ENCODE measurements around the gene S100A10. TPM values are rescaled to one million over a fixed set of nuclear protein-coding genes. Genes with fewer than 3 reads are reported as not detected.

S100A10 gene
- total and polyA plus RNA-seq, 2 experiments from 2014 or later, result 408 to 3,367 TPM

DNA sequence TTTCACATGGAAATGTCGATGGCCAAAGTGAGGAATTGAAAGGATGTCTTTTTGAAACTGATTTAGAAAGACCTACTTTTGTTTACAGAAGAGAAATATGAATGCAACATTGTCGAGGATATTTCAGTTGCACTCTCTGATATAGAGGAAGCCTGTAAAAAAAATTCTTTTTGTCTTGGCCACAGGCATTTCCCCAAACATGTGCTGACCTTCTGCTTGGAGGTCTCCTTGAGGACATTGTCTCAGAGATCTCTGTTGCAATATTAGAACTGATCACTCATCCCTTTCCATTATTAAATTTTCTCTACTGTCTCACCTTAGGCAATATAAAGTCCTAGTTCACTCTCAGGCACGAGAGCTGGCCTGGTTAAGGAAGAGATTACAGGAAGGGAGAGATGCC lies 27.2 kb upstream of the S100A10 start:
- H3K27ac ChIP-seq, result no peak overlapping the region
- H2AFZ ChIP-seq, result no peak overlapping the region
- H3K9me2 ChIP-seq (replicated peaks; ENCODE audit: insufficient read depth), result no peaks in the 10 kb centered on the region
- no peaks in the 10 kb centered on the region for H3K79me2 ChIP-seq
- no peaks in the 10 kb centered on the region for H3K9me3 ChIP-seq (ENCODE audit: low read depth)
- no peaks in the 10 kb centered on the region for H3K27me3 ChIP-seq
- WGBS (ENCODE audit: low lambda C conversion rate, missing lambda C conversion rate), result 72% methylated on average over 3 of the region's 3 CpGs
- H3K4me3 ChIP-seq, result no peak overlapping the region
- no peaks in the 10 kb centered on the region for H4K20me1 ChIP-seq (ENCODE audit: insufficient read depth, poor library complexity, severe bottlenecking)
- no peaks in the 10 kb centered on the region for H3K4me1 ChIP-seq (ENCODE audit: insufficient read depth)
- no peaks in the 10 kb centered on the region for H3K36me3 ChIP-seq (replicated peaks; ENCODE audit: insufficient read depth, low read depth)
- H3K4me2 ChIP-seq, result no peak overlapping the region
- DNase-seq (ENCODE audit: low spot score), result no peak
- TF ChIP-seq EZH2phosphoT487 (IDR thresholded peaks at IDR 0.05; ENCODE audit: low read depth, severe bottlenecking, unreplicated experiment) (no peak), EZH2 (IDR thresholded peaks at IDR 0.05; ENCODE audit: borderline replicate concordance) (no peak)
- TF ChIP-seq, protein P1, sequence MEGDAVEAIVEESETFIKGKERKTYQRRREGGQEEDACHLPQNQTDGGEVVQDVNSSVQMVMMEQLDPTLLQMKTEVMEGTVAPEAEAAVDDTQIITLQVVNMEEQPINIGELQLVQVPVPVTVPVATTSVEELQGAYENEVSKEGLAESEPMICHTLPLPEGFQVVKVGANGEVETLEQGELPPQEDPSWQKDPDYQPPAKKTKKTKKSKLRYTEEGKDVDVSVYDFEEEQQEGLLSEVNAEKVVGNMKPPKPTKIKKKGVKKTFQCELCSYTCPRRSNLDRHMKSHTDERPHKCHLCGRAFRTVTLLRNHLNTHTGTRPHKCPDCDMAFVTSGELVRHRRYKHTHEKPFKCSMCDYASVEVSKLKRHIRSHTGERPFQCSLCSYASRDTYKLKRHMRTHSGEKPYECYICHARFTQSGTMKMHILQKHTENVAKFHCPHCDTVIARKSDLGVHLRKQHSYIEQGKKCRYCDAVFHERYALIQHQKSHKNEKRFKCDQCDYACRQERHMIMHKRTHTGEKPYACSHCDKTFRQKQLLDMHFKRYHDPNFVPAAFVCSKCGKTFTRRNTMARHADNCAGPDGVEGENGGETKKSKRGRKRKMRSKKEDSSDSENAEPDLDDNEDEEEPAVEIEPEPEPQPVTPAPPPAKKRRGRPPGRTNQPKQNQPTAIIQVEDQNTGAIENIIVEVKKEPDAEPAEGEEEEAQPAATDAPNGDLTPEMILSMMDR (IDR thresholded peaks at IDR 0.05; ENCODE audit: poor library complexity), result no peak

DNA sequence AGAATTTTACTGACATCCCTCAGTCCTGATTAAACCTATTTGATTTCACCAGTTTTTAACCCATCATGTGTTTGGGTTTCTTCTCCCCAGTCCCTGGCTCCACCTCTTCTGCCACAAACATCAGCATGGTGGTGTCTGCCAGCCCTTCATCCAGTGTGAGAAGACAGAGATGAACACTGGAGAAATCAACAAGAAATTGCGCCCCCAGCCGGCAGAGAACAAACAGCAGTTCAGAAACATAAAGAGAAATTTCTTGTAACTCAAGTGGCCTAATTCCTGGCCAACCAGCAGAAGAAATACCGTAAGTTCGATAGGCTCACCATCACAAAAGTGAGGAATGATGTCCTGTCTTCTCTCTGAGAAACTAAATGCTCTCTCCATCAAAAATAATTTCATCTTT lies 24.9 kb upstream of the S100A10 start:
- no peaks in the 10 kb centered on the region for H3K9me3 ChIP-seq (ENCODE audit: low read depth)
- no peaks in the 10 kb centered on the region for H3K4me1 ChIP-seq (ENCODE audit: insufficient read depth)
- DNase-seq (ENCODE audit: low spot score), result no peak
- no peaks in the 10 kb centered on the region for H3K27me3 ChIP-seq
- H3K4me3 ChIP-seq, result no peak overlapping the region
- H4K20me1 ChIP-seq (ENCODE audit: insufficient read depth, poor library complexity, severe bottlenecking), result no peaks in the 10 kb centered on the region
- TF ChIP-seq, protein P1 (IDR thresholded peaks at IDR 0.05; ENCODE audit: poor library complexity), result peak; percentile 20
- TF ChIP-seq EZH2phosphoT487 (IDR thresholded peaks at IDR 0.05; ENCODE audit: low read depth, severe bottlenecking, unreplicated experiment), result no peak
- no peaks in the 10 kb centered on the region for H3K9me2 ChIP-seq (replicated peaks; ENCODE audit: insufficient read depth)
- H3K79me2 ChIP-seq, result no peaks in the 10 kb centered on the region
- H3K27ac ChIP-seq, result no peak overlapping the region
- WGBS (ENCODE audit: low lambda C conversion rate, missing lambda C conversion rate), result 42% methylated on average over 4 of the region's 4 CpGs
- no peaks in the 10 kb centered on the region for H3K36me3 ChIP-seq (replicated peaks; ENCODE audit: insufficient read depth, low read depth)
- H3K4me2 ChIP-seq, result no peak overlapping the region
- H2AFZ ChIP-seq, result no peak overlapping the region

DNA sequence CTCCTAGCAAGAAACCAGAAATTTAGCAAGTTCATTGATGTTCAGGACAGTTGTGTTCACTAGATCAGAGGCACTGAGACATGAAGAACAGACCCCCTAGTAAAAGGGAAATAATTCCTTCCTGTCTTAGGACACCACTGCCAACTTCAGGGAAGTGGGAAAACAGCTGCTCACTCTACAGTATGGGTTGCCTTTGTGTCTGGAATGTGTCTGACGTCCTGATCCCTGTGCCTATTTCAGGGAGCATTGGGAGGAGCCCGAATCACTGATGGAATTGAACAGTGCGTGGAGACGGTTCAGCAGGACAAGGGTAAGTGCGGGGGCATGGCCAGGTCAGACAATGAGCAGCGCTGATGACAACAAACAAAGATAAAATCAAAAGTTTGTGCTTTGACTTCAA lies 22.1 kb upstream of the S100A10 start:
- no peak for DNase-seq (ENCODE audit: low spot score)
- Histone ChIP-seq H3K36me3 (replicated peaks; ENCODE audit: insufficient read depth, low read depth) (no peaks in the 10 kb centered on the region), H3K27ac (no peak overlapping the region), H3K79me2 (no peaks in the 10 kb centered on the region), H3K27me3 (no peaks in the 10 kb centered on the region), H3K4me1 (ENCODE audit: insufficient read depth) (no peaks in the 10 kb centered on the region), H4K20me1 (ENCODE audit: insufficient read depth, poor library complexity, severe bottlenecking) (no peaks in the 10 kb centered on the region), H3K9me2 (replicated peaks; ENCODE audit: insufficient read depth) (no peaks in the 10 kb centered on the region), H3K4me2 (no peak overlapping the region), H3K4me3 (no peak overlapping the region), H3K9me3 (ENCODE audit: low read depth) (no peaks in the 10 kb centered on the region), H2AFZ (no peak overlapping the region)
- 48% methylated on average over 6 of the region's 6 CpGs for WGBS (ENCODE audit: low lambda C conversion rate, missing lambda C conversion rate)
- TF ChIP-seq EZH2 (IDR thresholded peaks at IDR 0.05; ENCODE audit: borderline replicate concordance) (no peak), EZH2phosphoT487 (IDR thresholded peaks at IDR 0.05; ENCODE audit: low read depth, severe bottlenecking, unreplicated experiment) (no peak)
- TF ChIP-seq, protein P1 (IDR thresholded peaks at IDR 0.05; ENCODE audit: poor library complexity), result no peak

DNA sequence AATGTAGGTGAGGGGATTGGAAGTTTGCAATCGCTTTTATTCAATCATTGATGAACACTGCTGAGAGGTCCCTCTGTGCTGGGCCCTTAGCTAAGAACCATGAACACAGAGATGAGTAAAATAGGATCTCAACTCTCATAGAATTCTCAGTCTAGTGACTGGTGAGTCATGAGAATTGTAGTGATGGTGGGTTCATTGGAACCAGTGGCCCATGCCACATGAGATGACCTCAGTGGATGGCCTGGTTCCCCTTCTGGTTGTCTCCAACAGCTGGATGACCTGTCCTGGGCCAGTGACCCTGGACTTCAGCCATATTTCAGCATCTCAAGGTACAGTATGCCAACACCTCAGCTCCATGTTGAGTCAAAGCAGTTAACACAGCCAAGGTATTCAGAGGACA lies 21.3 kb upstream of the S100A10 start:
- 95% methylated on average over 1 of the region's 1 CpG for WGBS (ENCODE audit: low lambda C conversion rate, missing lambda C conversion rate)

More for the DNA sequence above, 21.3 kb upstream of the S100A10 start:
- Histone ChIP-seq H3K79me2 (no peaks in the 10 kb centered on the region), H3K9me3 (ENCODE audit: low read depth) (no peaks in the 10 kb centered on the region), H2AFZ (no peak overlapping the region), H4K20me1 (ENCODE audit: insufficient read depth, poor library complexity, severe bottlenecking) (no peaks in the 10 kb centered on the region), H3K36me3 (replicated peaks; ENCODE audit: insufficient read depth, low read depth) (no peaks in the 10 kb centered on the region), H3K4me1 (ENCODE audit: insufficient read depth) (peaks cover 3% of the 10 kb centered on the region), H3K4me3 (no peak overlapping the region), H3K27me3 (no peaks in the 10 kb centered on the region), H3K27ac (no peak overlapping the region), H3K4me2 (no peak overlapping the region), H3K9me2 (replicated peaks; ENCODE audit: insufficient read depth) (no peaks in the 10 kb centered on the region)
- TF ChIP-seq EZH2phosphoT487 (IDR thresholded peaks at IDR 0.05; ENCODE audit: low read depth, severe bottlenecking, unreplicated experiment), result no peak
- TF ChIP-seq EZH2 (IDR thresholded peaks at IDR 0.05; ENCODE audit: borderline replicate concordance), result no peak
- TF ChIP-seq, protein P1 (IDR thresholded peaks at IDR 0.05; ENCODE audit: poor library complexity), result no peak
- DNase-seq (ENCODE audit: low spot score), result no peak

Data from hepatocyte (in vitro differentiated cells).